ENCODE results near the gene OTX1.

Gene OTX1

DNA sequence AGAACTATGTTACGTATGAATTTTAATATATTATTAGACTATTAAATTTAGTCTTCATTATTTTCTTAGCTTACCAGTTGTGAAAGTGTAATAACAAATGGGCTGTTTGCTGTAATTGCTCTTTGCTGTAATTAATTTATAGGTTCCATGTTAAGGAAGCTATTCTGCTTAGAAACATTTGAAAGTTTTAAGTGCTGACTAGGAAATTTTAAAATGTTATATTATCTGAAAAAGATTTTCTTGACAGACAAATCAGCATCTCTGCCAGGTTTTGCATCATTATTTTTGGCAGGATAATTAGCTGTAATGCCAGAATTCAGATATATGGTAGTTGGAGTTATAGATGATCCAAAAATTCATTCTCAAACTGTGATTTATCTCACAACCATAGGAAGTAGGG is 42.2 kb downstream of the OTX1 start:
- no peaks in the 10 kb centered on the region for H3K9me3 Mint-ChIP-seq
- peaks cover 3% of the 10 kb centered on the region for H3K36me3 Mint-ChIP-seq
- no peak for DNase-seq (ENCODE audit: low spot score in 2 of 2)
- H3K27me3 Mint-ChIP-seq: peaks cover 10% of the 10 kb centered on the region
- ATAC-seq (ENCODE audit: low read depth): no peak
- H3K4me1 Mint-ChIP-seq: no peaks in the 10 kb centered on the region
- H3K27ac Mint-ChIP-seq: no peak overlapping the region
- no peak overlapping the region for H3K4me3 Mint-ChIP-seq

DNA sequence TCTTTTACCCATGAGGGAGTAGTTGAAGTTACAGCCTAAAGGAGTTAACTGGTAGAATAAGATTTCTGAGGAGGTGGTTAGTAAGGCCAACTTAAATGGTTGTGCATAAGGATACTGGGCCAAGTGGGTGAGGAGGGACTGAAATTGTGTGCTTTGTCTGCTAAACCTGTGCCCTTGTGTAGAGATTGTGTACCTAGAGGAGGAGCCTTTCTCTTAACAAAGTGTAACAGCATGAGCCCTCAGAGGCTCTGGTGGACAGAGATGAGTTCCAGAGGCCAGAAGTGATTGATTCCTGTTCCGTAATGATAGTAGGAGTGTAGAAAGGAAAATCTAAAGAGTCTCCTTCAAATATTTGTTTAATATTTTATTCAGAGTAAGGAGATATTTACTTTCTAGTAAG is 42.9 kb downstream of the OTX1 start:
- no peak overlapping the region for H3K4me3 Mint-ChIP-seq
- no peak for DNase-seq (ENCODE audit: low spot score in 2 of 2)
- H3K36me3 Mint-ChIP-seq: peaks cover 3% of the 10 kb centered on the region
- ATAC-seq (ENCODE audit: low read depth): no peak
- H3K9me3 Mint-ChIP-seq: no peaks in the 10 kb centered on the region
- H3K4me1 Mint-ChIP-seq: no peaks in the 10 kb centered on the region
- no peak overlapping the region for H3K27ac Mint-ChIP-seq
- peaks cover 10% of the 10 kb centered on the region for H3K27me3 Mint-ChIP-seq

DNA sequence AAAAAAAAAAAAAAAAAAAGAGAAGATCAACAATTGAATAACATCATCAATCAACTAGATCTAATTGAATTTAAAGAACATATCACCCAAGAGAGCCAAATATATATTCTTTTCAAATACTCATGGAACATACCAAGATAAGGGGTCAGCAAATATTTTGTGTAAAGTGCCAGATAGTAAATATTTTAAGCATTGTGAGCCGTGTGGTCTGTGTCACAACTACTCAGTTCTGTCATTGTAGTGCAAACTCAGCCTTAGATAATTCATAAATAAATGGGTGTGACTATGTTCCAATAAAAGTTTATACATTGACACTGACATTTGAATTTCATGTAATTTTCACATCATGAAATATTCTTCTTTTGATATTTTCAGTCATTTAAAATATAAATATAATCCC is 45.9 kb downstream of the OTX1 start:
- Mint-ChIP-seq H3K27me3 (peaks cover 8% of the 10 kb centered on the region), H3K4me1 (no peaks in the 10 kb centered on the region), H3K9me3 (no peaks in the 10 kb centered on the region), H3K36me3 (peaks cover 3% of the 10 kb centered on the region), H3K4me3 (no peak overlapping the region), H3K27ac (no peak overlapping the region)
- DNase-seq (ENCODE audit: low spot score in 2 of 2): no peak
- ATAC-seq (ENCODE audit: low read depth): no peak

DNA sequence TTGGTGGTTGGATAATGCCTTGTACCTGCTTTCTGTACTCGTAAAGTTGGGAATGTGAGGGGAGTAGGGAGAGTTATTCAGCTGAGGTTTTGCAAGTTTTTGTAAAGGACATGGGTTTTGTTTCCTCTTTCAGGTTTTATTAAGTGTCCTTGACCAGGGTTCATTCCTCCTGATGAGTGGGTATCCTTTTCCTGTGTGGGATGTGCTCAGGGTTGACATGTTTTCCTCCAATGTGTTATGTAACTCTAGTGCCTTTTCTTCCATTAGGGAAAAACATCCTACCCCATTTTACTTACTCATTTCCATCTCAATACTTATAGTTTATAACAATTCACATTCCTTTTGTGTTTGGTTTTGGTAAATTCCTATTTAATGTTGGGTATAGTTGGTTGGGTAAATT is 48.4 kb downstream of the OTX1 start:
- H3K27me3 Mint-ChIP-seq: peaks cover 2% of the 10 kb centered on the region
- H3K4me3 Mint-ChIP-seq: no peak overlapping the region
- H3K27ac Mint-ChIP-seq: no peak overlapping the region
- peaks cover 1% of the 10 kb centered on the region for H3K36me3 Mint-ChIP-seq
- no peak for DNase-seq (ENCODE audit: low spot score in 2 of 2)
- H3K9me3 Mint-ChIP-seq: peaks cover 4% of the 10 kb centered on the region
- no peaks in the 10 kb centered on the region for H3K4me1 Mint-ChIP-seq
- ATAC-seq (ENCODE audit: low read depth): no peak

DNA sequence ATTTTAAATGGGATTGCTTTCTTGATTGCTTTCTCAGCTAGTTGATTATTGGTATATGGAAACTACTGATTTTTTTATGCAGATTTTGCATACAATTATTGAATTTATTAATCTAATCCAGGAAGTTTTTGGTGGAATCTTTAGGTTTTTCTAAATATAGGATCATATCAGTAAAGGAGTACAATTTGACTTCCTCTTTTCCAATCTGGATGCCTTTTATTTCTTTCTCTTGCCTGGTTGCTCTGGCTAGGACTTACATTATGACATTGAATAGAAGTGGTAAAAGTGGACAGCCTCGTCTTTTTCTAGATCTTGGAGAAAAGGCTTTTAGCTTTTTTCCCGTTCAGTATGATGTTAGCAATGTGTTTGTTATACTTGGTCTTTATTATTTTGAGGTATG is 51.3 kb downstream of the OTX1 start:
- H3K4me1 Mint-ChIP-seq: no peaks in the 10 kb centered on the region
- H3K9me3 Mint-ChIP-seq: peaks cover 12% of the 10 kb centered on the region
- H3K27me3 Mint-ChIP-seq: no peaks in the 10 kb centered on the region
- ATAC-seq (ENCODE audit: low read depth) (no peak), DNase-seq (ENCODE audit: low spot score in 2 of 2) (no peak)
- H3K36me3 Mint-ChIP-seq: peaks cover 2% of the 10 kb centered on the region
- H3K27ac Mint-ChIP-seq: no peak overlapping the region
- no peak overlapping the region for H3K4me3 Mint-ChIP-seq

DNA sequence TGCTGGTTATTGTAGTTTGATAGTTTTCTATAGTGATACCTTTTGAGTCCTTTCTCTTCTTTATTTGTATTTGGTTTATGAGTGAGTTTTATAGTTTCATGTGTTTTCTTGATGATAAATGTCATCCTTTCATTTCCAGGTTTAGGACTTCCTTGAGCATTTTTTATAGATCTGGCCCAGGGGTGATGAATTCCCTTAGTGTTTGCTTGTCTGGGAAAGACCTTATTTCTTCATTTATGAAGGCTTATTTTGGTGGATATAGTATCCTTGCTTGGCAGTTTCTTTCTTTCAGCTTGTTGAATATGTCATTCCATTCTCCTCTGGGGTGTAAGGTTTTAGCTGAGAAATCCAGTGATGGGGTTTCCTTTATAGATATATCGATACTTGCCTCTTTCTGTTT is 53.9 kb downstream of the OTX1 start:
- no peak for DNase-seq (ENCODE audit: low spot score in 2 of 2)
- Mint-ChIP-seq H3K27ac (no peak overlapping the region), H3K9me3 (peaks cover 14% of the 10 kb centered on the region), H3K4me1 (no peaks in the 10 kb centered on the region), H3K27me3 (no peaks in the 10 kb centered on the region), H3K36me3 (peaks cover 2% of the 10 kb centered on the region), H3K4me3 (no peak overlapping the region)
- ATAC-seq (ENCODE audit: low read depth): no peak

Measured in memory B cell (primary cell).